DOHH2 (cell line): Measurements from ENCODE around the gene LRGUK.

Experiments
- CTCF ChIP-seq: fragments of 200-600 bp; sonication (generic); IDR thresholded peaks from one replicate; pipeline ENCODE4 v1.5.1; 2014; ENCODE audit warnings: antibody characterized with exemption, mild to moderate bottlenecking, low read depth, low read length; ENCODE audit not compliant: poor library complexity, severe bottlenecking
- EZH2phosphoT487 ChIP-seq: fragments of 200-600 bp; sonication (generic); IDR thresholded peaks from 2 replicates; pipeline ENCODE4 v1.6.1; 2017; ENCODE audit warnings: borderline replicate concordance, mild to moderate bottlenecking, antibody characterized with exemption, low read length, moderate library complexity, mixed read lengths

DNA sequence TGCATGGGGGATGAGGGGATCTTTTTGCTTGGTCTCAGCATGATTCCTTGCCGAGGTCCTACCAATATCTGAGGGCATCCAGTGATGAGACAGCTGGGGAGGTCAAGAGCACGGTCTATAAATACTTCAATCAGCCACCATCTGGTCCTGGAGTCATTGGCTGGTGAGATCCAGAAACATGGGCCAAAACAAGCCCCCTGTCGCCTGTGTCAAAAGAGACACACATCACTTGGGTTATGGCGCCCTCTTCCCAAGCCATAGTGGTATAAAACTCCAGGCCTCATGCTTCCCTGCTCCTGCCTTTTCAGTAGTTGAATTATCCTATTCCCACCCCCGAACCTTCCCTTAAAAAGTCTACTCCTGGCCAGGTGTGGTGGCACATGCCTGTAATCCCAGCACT, 128.7 kb downstream of the LRGUK start:
- TF ChIP-seq CTCF, result no peak
- no peak for TF ChIP-seq EZH2phosphoT487
